Measurements from ENCODE around the gene RAD51B.

- TF ChIP-seq POLR2AphosphoS5 (IDR thresholded peaks at IDR 0.05) (no peak), CTCF (IDR thresholded peaks at IDR 0.05) (no peak)
Observed at GRCh38 chr14:67853715-67854114, 34.1 kb downstream of the RAD51B start.
